K562 (cell line): ENCODE results near the gene MAP4K4. TPM values are rescaled to one million over a fixed set of nuclear protein-coding genes. Genes with fewer than 3 reads are reported as not detected.

Source experiments
- CBFA2T3 ChIP-seq: fragments of 450-650 bp; IDR thresholded peaks from 2 replicates; pipeline ENCODE4 v1.6.1; 2017
- DPF2 ChIP-seq: fragments of 450-650 bp; IDR thresholded peaks from 2 replicates; pipeline ENCODE4 v1.6.1; 2016
- EGR1 ChIP-seq: fragments of 450-650 bp; conservative IDR thresholded peaks from 2 replicates; pipeline ENCODE4 v1.6.1; 2017; ENCODE audit warnings: mild to moderate bottlenecking
- ERF ChIP-seq: fragments of 450-650 bp; formaldehyde crosslinking; IDR thresholded peaks from 2 replicates; pipeline ENCODE4 v1.4.0; 2020; ENCODE audit warnings: mild to moderate bottlenecking, mixed read lengths
- ETV5 ChIP-seq: sonication (generic); formaldehyde crosslinking; IDR thresholded peaks from 2 replicates; pipeline ENCODE4 v1.4.0; 2020; ENCODE audit warnings: low read depth, mild to moderate bottlenecking, missing genetic modification reagents
- HDAC2 ChIP-seq: fragments of 450-650 bp; IDR thresholded peaks from 2 replicates; pipeline ENCODE4 v1.6.1; 2016; ENCODE audit warnings: mild to moderate bottlenecking
- HDAC3 ChIP-seq: fragments of 450-650 bp; IDR thresholded peaks from 2 replicates; pipeline ENCODE4 v1.6.1; 2018; ENCODE audit warnings: borderline replicate concordance, mild to moderate bottlenecking, moderate library complexity; ENCODE audit not compliant: partially characterized antibody
- LEF1 ChIP-seq: fragments of 450-650 bp; IDR thresholded peaks from 2 replicates; pipeline ENCODE4 v1.6.1; 2016; ENCODE audit warnings: mild to moderate bottlenecking
- NELFE ChIP-seq: IDR thresholded peaks from 2 replicates; pipeline ENCODE4 v1.6.1; 2011; ENCODE audit warnings: mild to moderate bottlenecking; ENCODE audit not compliant: insufficient read depth, insufficient read length
- SMARCE1 ChIP-seq: fragments of 450-650 bp; IDR thresholded peaks from 2 replicates; pipeline ENCODE4 v1.7.1; 2016; ENCODE audit warnings: mild to moderate bottlenecking
- SNIP1 ChIP-seq: fragments of 450-650 bp; IDR thresholded peaks from 2 replicates; pipeline ENCODE4 v1.7.1; 2017; ENCODE audit warnings: low read depth, mild to moderate bottlenecking
- TBL1XR1 ChIP-seq, 2 experiments: IDR thresholded peaks; 2 replicates each; pipeline ENCODE4 v1.6.1; 2012; ENCODE audit warnings: improper control_type of control experiment in 2 of 2, low read length in 2 of 2, mild to moderate bottlenecking in 1 of 2
- TFAP4 ChIP-seq: sonication (generic); formaldehyde crosslinking; IDR thresholded peaks from 2 replicates; pipeline ENCODE4 v1.8.0; 2022; ENCODE audit warnings: missing genetic modification reagents, mild to moderate bottlenecking, moderate library complexity, borderline replicate concordance
- TRIM24 ChIP-seq, 2 experiments: fragments of 450-650 bp; IDR thresholded peaks; 2 replicates each; pipeline ENCODE4 v1.6.1; 2016
- TRIM28 ChIP-seq: fragments of 450-650 bp; IDR thresholded peaks from 2 replicates; pipeline ENCODE4 v1.6.1; 2017
- ZFX ChIP-seq: sonication (generic); formaldehyde crosslinking; IDR thresholded peaks from 2 replicates; pipeline ENCODE4 v1.8.0; 2022; ENCODE audit warnings: mild to moderate bottlenecking, missing genetic modification reagents, moderate library complexity
- ZNF184 ChIP-seq: sonication (generic); formaldehyde crosslinking; IDR thresholded peaks from 2 replicates; pipeline ENCODE4 v1.5.0; 2020; ENCODE audit warnings: missing genetic modification reagents
- ZNF57 ChIP-seq: fragments of 450-650 bp; formaldehyde crosslinking; IDR thresholded peaks from 2 replicates; pipeline ENCODE4 v1.4.0; 2020; ENCODE audit warnings: mild to moderate bottlenecking, moderate library complexity
- polyA plus RNA-seq, 8 experiments: library from polyadenylated mRNA; depleted of rRNA in 4 of 8; stranded (reverse) in 5 of 8; unstranded in 3 of 8; fragments of >200 nt; fragmentation: Nextera tagmentation in 2 of 8; fragmentation: Illumina TruSeq in 1 of 8; extraction: Ambion mirVana in 2 of 8; extraction: Trizol in 1 of 8; gene quantifications; 2 replicates each; pipeline versions ENCODE4 v1.2.1 to v1.2.3, GENCODE V29; 2011 to 2014; ENCODE audit warnings: inconsistent platforms in 1 of 8, missing spikeins in 1 of 8
- total RNA-seq, 7 experiments: library from RNA; depleted of rRNA in 6 of 7; stranded (reverse); fragments of >200 nt in 6 of 7; fragmentation: Illumina TruSeq in 2 of 7; extraction: Trizol in 2 of 7; gene quantifications; 2 replicates each; pipeline versions ENCODE4 v1.2.1 to v1.2.3, GENCODE V29; 2011 to 2021; ENCODE audit warnings: low replicate concordance in 1 of 7
- TF ChIP-seq, protein P1 (sequence below): fragments of 450-650 bp; IDR thresholded peaks from 2 replicates; pipeline ENCODE4 v1.6.1; 2016; ENCODE audit warnings: mild to moderate bottlenecking, moderate library complexity

The MAP4K4 gene
- total and polyA plus RNA-seq, 9 of the 15 experiments (the other 6 are each of a cell fraction or from before 2014, with no cell fraction given), result 7.6 to 76.4 (median 50.6) TPM

DNA sequence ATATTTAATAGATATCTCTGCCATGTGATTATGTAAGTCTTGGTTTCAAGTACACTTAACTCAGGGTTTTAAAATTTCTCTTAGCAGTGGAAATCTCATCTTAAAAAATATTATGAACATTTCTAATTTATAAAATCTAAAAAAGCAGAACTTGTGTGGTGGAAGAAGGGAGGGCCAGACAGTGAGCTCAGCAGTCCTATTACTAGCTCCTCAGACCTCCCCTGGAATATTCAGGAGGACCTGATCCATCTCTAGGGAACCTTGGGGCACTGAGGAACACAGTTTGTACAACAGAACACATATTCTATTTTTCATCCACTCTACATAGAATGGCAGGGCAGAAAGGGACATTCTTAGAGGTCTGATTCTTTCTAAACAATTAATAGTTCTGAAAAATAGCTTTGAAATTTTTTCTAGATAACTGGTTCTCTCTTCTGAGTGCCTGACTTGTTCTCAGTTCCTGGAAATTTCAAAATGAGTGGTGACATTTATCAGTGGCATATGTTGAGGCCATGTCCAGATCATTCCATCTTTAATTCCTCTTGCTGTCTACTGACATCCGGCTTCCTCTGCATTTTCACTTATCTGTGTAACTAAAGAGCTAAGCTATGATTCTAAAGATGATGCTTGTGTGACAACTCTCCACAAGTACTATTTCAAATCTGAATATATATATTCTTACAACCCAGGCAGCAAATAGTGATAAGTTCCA is 8.2 kb upstream of the MAP4K4 start (continued):
- no peak for TF ChIP-seq ZFX (CRISPR knock-in tag)
- no peak for TF ChIP-seq NELFE
- TF ChIP-seq TBL1XR1 (IDR thresholded peaks at IDR 0.05; ENCODE audit: low read length in 2 of 2), result peak in 1 of 2 experiments; percentile 35; a peak in 1 of 4 replicates
- TF ChIP-seq, protein P1, sequence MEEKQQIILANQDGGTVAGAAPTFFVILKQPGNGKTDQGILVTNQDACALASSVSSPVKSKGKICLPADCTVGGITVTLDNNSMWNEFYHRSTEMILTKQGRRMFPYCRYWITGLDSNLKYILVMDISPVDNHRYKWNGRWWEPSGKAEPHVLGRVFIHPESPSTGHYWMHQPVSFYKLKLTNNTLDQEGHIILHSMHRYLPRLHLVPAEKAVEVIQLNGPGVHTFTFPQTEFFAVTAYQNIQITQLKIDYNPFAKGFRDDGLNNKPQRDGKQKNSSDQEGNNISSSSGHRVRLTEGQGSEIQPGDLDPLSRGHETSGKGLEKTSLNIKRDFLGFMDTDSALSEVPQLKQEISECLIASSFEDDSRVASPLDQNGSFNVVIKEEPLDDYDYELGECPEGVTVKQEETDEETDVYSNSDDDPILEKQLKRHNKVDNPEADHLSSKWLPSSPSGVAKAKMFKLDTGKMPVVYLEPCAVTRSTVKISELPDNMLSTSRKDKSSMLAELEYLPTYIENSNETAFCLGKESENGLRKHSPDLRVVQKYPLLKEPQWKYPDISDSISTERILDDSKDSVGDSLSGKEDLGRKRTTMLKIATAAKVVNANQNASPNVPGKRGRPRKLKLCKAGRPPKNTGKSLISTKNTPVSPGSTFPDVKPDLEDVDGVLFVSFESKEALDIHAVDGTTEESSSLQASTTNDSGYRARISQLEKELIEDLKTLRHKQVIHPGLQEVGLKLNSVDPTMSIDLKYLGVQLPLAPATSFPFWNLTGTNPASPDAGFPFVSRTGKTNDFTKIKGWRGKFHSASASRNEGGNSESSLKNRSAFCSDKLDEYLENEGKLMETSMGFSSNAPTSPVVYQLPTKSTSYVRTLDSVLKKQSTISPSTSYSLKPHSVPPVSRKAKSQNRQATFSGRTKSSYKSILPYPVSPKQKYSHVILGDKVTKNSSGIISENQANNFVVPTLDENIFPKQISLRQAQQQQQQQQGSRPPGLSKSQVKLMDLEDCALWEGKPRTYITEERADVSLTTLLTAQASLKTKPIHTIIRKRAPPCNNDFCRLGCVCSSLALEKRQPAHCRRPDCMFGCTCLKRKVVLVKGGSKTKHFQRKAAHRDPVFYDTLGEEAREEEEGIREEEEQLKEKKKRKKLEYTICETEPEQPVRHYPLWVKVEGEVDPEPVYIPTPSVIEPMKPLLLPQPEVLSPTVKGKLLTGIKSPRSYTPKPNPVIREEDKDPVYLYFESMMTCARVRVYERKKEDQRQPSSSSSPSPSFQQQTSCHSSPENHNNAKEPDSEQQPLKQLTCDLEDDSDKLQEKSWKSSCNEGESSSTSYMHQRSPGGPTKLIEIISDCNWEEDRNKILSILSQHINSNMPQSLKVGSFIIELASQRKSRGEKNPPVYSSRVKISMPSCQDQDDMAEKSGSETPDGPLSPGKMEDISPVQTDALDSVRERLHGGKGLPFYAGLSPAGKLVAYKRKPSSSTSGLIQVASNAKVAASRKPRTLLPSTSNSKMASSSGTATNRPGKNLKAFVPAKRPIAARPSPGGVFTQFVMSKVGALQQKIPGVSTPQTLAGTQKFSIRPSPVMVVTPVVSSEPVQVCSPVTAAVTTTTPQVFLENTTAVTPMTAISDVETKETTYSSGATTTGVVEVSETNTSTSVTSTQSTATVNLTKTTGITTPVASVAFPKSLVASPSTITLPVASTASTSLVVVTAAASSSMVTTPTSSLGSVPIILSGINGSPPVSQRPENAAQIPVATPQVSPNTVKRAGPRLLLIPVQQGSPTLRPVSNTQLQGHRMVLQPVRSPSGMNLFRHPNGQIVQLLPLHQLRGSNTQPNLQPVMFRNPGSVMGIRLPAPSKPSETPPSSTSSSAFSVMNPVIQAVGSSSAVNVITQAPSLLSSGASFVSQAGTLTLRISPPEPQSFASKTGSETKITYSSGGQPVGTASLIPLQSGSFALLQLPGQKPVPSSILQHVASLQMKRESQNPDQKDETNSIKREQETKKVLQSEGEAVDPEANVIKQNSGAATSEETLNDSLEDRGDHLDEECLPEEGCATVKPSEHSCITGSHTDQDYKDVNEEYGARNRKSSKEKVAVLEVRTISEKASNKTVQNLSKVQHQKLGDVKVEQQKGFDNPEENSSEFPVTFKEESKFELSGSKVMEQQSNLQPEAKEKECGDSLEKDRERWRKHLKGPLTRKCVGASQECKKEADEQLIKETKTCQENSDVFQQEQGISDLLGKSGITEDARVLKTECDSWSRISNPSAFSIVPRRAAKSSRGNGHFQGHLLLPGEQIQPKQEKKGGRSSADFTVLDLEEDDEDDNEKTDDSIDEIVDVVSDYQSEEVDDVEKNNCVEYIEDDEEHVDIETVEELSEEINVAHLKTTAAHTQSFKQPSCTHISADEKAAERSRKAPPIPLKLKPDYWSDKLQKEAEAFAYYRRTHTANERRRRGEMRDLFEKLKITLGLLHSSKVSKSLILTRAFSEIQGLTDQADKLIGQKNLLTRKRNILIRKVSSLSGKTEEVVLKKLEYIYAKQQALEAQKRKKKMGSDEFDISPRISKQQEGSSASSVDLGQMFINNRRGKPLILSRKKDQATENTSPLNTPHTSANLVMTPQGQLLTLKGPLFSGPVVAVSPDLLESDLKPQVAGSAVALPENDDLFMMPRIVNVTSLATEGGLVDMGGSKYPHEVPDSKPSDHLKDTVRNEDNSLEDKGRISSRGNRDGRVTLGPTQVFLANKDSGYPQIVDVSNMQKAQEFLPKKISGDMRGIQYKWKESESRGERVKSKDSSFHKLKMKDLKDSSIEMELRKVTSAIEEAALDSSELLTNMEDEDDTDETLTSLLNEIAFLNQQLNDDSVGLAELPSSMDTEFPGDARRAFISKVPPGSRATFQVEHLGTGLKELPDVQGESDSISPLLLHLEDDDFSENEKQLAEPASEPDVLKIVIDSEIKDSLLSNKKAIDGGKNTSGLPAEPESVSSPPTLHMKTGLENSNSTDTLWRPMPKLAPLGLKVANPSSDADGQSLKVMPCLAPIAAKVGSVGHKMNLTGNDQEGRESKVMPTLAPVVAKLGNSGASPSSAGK, result no peak
- TF ChIP-seq ZNF57 (CRISPR knock-in tag), result no peak
- TF ChIP-seq ZNF184 (CRISPR knock-in tag), result no peak
- 0 out of 2 replicates have a peak, but pooled peaks have one; percentile 38 for TF ChIP-seq LEF1
- no peak for TF ChIP-seq TFAP4 (CRISPR knock-in tag)
- peak; percentile 72; the same call in 1 of the 2 replicates for TF ChIP-seq SMARCE1
- peak; percentile 81 for TF ChIP-seq DPF2
- TF ChIP-seq ETV5 (CRISPR knock-in tag), result peak; percentile 73; the same call in 1 of the 2 replicates
- no peak for TF ChIP-seq HDAC3
- TF ChIP-seq SNIP1, result no peak
- TF ChIP-seq TRIM28, result no peak
- TF ChIP-seq HDAC2, result no peak; the same call in 1 of the 2 replicates
- peak; percentile 83 for TF ChIP-seq CBFA2T3
- no peak for TF ChIP-seq EGR1
- no peak; a peak in 1 of 4 replicates for TF ChIP-seq TRIM24 (IDR thresholded peaks at IDR 0.05)
- TF ChIP-seq ERF (CRISPR knock-in tag), result no peak
